GM13977 (cell line): Measurements from ENCODE around the gene SSTR5.

Experiments
- DNase-seq: peaks from one replicate; pipeline ENCODE4 v3.0.0; 2012; ENCODE audit warnings: low spot score
- in situ Hi-C: fragments of 300-500 bp; cut with MboI; formaldehyde crosslinking; loops from one replicate; pipeline ENCODE4 v1.12.0; 2022; ENCODE audit warnings: low sequenced_read_pairs, low pct_unique_long_range_greater_than_20kb, mixed read lengths, inconsistent platforms; ENCODE audit not compliant: unreplicated experiment
- TF ChIP-seq, protein P1 (sequence below): IDR thresholded peaks from 2 replicates; pipeline ENCODE4 v1.5.1; 2012; ENCODE audit warnings: mild to moderate bottlenecking, control low read depth; ENCODE audit not compliant: insufficient read depth; ENCODE audit errors: extremely low read depth, missing control alignments

Gene SSTR5

DNA sequence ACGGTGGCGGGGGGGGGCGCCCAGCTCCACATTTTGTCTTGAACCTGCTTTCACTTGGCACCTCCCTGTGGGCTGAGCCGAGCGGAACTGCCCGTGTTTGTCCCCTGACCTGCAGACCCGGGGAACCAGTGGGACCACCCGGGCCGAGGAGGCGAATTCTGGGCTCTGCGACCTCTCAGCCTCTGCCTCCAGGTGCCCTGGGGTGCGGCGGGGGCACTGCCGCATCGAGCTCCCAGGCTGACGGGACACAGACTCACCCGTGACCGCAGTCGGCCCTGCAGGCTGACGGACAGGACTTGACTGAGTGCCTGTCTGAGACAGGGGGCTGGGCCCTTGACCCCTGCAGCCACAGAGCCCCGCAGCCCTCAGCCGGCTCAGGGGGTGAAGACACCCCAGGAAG is 34.6 kb downstream of the SSTR5 start:
- DNase-seq, result no peak
- TF ChIP-seq, protein P1, sequence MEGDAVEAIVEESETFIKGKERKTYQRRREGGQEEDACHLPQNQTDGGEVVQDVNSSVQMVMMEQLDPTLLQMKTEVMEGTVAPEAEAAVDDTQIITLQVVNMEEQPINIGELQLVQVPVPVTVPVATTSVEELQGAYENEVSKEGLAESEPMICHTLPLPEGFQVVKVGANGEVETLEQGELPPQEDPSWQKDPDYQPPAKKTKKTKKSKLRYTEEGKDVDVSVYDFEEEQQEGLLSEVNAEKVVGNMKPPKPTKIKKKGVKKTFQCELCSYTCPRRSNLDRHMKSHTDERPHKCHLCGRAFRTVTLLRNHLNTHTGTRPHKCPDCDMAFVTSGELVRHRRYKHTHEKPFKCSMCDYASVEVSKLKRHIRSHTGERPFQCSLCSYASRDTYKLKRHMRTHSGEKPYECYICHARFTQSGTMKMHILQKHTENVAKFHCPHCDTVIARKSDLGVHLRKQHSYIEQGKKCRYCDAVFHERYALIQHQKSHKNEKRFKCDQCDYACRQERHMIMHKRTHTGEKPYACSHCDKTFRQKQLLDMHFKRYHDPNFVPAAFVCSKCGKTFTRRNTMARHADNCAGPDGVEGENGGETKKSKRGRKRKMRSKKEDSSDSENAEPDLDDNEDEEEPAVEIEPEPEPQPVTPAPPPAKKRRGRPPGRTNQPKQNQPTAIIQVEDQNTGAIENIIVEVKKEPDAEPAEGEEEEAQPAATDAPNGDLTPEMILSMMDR, result no peak
- in situ Hi-C loops, result no loop called here

DNA sequence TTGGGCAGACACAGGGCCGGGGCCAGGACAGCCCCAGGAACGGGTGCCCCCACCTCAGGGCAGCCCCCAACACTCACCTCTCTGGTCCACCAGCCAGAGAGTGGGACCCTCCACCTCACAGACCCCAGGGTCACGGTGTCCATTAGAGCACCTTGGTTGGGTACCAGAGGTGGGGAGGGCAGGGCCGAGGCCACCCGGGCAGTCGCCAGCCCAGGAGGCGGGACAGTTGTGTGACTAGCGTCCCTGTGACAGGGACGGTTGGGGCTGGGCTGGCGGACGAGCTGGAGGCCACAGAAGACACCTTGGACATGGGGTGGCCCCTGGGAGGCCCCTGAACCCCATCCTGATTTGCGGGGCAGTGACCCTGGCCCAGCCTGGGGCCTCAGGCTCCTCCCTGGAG is 35.2 kb downstream of the SSTR5 start:
- TF ChIP-seq, protein P1, result no peak
- no peak for DNase-seq
- in situ Hi-C loops, result no loop called here

DNA sequence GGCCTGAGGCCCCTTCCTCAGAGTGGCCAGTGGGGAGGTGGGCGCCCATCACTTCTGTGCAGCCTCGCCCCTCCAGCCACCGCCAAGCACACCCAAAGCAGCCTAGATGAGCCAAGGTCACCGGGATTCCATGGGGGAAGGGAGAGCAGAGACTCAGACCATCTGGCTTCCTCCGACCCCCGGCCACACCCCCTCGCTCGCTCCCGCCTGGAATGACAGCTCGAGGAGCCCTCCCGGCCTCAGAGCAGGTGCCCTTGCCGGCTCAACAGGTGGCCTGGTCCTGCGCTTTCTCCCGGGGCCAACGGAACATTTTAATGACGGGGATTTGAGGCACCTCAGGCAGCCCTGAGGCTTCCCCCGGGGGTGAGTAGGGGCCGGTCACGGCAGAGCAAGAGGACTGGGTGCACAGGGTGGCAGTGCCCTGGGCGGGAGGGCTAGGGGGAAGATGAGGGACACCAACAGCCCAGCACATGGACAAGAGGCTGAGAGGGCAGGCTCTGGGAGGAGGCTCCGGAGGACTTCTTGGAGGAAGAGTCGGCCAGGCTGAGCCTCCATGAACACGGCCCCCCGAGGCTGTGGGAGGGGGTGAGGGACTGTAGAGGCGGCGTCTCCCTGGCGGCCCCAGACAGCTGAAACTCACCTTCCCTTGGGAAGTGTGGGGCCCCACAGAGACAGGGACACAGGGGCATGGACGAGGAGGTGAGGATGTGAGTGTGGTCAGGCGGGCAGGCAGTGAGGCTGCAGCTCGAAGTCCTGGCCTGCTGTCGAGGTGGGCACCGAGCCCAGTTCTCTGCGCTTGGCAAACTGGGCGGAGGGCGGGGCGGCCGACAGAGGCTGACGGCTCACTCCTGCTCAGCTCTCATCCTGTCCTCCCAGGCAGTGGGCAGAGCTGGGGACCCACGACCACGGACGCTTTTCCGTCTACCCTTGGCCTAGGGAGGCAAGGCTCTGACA is 36.0 kb downstream of the SSTR5 start:
- DNase-seq, result no peak
- TF ChIP-seq, protein P1, result no peak

DNA sequence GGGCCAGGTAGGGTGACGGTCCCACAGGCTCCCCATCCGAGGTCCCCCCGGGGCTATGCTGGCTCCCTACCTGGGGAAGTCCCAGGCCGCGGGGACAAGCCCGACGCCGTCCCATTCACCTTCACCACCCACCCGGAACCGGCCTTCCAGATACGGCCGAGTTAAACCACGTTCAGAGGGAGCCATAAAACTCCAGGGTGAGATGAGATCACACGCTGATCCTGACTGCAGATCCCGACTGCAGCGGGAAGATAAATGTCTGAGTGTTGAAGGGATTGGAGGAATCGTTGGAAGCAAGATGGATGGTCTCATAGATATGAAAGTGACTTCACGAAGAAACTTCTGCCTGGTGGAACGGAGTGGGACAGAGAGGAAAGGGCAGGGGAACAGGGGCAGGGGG is 37.1 kb downstream of the SSTR5 start:
- in situ Hi-C loops, result loop anchor here (10.0 kb wide), 1 partner anchor 295 kb away; no protein-coding TSS in a partner anchor
- DNase-seq, result no peak
- TF ChIP-seq, protein P1, result no peak

More for the DNA sequence above, 36.0 kb downstream of the SSTR5 start:
- in situ Hi-C loops, result no loop called here

DNA sequence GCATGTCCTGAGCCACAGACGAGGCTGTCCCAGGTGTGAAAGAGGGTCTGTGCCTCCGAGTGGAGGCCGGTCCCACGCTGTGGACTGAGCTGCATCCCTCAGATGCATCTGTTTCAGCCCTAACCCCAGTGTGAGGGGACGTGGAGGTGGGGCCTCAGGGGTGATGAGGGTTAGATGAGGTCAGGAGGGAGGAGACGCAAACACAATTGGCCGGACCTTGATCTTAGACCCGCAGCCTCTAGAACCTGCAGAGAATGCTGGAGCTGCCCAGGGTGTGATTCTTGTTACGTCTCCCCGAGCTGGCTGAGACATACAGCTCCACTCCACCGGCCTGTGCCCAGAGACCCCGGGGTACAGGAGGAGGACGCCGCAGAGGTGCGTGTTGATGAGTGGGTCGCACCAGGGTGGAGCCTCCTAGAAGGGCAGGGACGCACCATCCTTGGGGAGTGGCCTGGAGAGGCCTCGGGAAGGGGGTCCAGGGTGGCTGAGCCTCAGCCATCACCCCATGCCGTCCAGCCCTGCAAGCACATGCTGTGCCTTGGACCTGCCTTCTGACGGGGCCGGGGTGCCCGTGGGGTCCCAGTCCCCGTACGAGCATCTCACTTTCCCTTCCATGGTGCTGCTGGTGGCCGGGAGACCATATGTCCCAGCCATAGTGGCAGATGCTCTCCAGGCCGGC is 40.1 kb downstream of the SSTR5 start:
- TF ChIP-seq, protein P1, result no peak
- DNase-seq, result no peak
- in situ Hi-C loops, result loop anchor here (10.0 kb wide), 1 partner anchor 298 kb away; no protein-coding TSS in a partner anchor

DNA sequence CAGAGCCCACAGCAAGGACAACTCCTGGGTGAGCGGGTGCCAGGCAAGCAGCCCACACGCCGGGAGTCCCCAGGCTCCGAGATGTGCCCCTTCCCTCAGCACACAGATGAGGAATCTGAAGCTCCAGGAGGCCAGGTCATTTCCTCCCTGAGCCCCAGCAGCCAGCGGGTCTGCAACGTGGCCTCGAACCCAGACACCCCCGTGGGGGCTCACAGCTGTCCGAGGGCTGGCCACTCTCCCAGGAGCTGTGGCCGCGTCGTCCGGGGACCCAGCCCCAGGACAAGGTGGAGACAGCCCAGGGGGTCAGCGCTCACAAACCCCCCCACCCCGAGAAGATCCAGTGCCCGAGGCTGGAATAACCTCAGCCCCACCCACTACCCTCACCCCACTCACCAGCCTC is 40.9 kb downstream of the SSTR5 start:
- TF ChIP-seq, protein P1, result no peak
- in situ Hi-C loops, result loop anchor here (10.0 kb wide), 1 partner anchor 299 kb away; no protein-coding TSS in a partner anchor
- DNase-seq, result no peak
